ENCODE measurements around the gene CNGA4.
"Not testable (repeated sequence)": the region's sequence is repeated elsewhere in the genome, so short reads cannot be mapped to it uniquely, and the experiment has no call there.

The CNGA4 gene

DNA sequence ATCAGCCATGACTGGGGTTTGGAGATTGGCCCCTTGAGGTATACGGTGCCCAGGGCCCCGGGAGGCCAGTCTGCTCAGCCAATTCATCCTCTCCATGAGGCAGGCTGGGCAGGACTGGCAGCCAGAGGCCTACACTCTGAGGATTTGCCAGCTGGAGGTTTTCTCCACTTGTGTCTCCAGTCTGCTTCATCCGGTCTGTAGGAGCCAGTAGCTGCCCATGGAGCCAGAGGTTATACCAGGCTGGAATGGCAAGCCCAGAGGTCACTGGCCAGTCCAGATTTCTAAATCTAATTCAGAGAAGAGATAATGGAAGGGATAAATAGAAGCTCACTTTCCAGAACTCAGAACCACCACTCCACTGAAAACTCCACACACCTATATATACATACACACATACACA is 14.5 kb upstream of the CNGA4 start:
- DNase-seq (ENCODE audit: low read depth in 2 of 3, low spot score in 2 of 3), result no peak

DNA sequence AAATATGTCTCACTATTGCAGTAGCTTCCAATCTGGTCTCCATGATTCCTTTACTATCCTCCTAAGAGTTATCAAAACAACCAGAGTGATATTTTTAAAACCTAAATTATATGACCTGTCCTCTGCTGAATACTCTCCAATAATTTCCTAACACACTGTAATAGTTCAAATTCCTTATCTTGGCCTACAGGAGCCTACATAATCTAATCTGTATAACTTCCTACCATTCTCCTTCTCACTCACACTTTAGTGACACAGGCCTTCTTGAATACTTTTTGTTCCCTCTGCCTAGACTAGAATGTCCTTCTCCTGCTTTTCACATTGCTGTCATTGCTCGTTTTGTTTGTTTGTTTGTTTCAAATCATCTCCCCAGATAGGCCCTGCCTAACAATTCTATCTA is 13.9 kb upstream of the CNGA4 start:
- no peak for DNase-seq (ENCODE audit: low read depth in 2 of 3, low spot score in 2 of 3)

DNA sequence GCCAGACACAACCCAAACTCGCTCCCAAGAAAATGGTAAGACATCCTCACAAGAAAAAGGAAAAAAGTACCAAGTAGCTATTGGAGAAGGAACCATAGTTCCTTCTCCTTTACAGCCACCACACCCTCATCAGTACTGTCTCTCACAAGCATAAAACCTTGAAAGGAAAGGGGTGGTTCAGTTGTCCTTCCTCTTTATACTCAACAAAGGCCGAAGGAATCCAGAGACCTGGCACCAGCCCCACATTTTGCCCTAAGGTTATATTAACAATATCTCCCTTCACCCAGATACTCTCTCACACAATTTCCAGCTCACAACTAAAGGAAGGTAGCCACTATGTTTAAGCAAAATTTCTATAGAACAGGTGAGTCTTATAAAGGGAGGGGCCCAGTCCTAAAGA is 13.0 kb upstream of the CNGA4 start:
- no peak for DNase-seq (ENCODE audit: low read depth in 2 of 3, low spot score in 2 of 3)

- DNase-seq (ENCODE audit: low read depth in 2 of 3, low spot score in 2 of 3), result no peak
These were observed 10.4 kb upstream of the CNGA4 start for GRCh38 chr11:6228520-6228919.

GRCh38 chr11:6229911-6230310 is 9.0 kb upstream of the CNGA4 start:
- no peak for DNase-seq (ENCODE audit: low read depth in 2 of 3, low spot score in 2 of 3)

GRCh38 chr11:6232899-6233298 is 6.0 kb upstream of the CNGA4 start:
- DNase-seq (ENCODE audit: low read depth in 2 of 3, low spot score in 2 of 3), result no peak

DNA sequence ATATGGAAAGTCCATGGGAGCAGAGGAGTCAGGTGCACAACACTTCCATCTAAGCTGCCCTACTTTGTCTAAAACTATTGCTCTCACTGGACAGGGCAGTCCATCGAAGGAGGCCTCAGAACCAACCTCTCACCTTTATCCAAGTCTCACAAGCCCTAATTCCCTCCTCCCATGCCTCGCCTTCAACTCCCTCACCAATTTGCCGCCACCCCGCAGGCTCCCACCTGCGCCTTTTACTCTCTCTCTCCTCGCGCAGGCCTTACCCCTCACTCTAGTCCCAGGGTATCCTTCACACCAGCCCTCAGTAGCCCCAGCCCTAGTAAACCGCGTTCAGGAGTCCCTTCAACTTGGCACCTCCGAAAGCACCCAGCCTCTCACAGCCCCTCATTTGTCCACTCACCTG is 4.9 kb upstream of the CNGA4 start:
- DNase-seq (ENCODE audit: low read depth in 2 of 3, low spot score in 2 of 3), result no peak

DNA sequence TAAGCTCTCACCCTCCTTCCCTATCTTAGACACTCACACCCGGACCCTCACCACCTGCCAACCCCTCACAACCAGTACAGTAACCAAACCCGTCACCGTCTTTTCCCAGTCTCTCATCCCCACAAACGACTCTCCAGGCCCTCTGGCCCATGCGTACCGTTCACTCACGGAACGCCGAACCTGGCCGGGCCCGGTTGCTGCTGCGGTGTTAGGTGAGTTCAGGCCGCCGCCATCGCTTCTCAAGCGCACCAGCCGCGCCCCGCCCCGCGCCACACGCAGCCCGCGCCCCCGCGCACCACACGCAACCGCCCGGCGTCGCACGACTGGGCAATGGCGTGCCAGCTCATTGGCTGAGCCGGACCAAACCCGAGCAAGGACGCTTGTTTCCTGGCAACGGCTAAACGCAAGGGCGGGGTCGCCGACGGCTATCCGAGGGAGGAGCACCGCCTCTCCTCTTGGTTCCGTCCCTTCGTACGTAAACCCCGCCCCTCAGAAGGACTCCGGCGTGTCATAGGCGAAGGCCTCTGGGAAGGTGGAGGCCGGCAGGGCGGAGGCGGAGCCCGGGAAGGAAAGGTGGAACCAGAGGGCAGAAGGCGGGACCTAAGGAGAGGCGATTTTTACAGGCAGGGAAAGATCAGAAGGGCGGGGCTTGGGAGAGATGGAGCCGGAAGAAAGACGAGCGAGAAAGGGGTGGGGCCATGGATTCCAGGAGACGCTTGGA is 4.3 kb upstream of the CNGA4 start, which contains the start of gene FHIP1B:
Gene FHIP1B (minus strand): TSS at position 250 of the 721 bp plus-strand sequence. CDS start 10,120 bp downstream, outside the sequence.
- peak; percentile 87 to 99 (median 95) for DNase-seq (ENCODE audit: low read depth in 2 of 3, low spot score in 2 of 3)

- no peak for DNase-seq (ENCODE audit: low read depth in 2 of 3, low spot score in 2 of 3)
These were observed 1.6 kb upstream of the CNGA4 start for GRCh38 chr11:6237266-6237665.

- no peak for DNase-seq (ENCODE audit: low read depth in 2 of 3, low spot score in 2 of 3)
These were observed 1.1 kb upstream of the CNGA4 start for GRCh38 chr11:6237761-6238302.

- no peak for DNase-seq (ENCODE audit: low read depth in 2 of 3, low spot score in 2 of 3)
These were observed 1.2 kb downstream of the CNGA4 start for GRCh38 chr11:6240139-6240538.

DNA sequence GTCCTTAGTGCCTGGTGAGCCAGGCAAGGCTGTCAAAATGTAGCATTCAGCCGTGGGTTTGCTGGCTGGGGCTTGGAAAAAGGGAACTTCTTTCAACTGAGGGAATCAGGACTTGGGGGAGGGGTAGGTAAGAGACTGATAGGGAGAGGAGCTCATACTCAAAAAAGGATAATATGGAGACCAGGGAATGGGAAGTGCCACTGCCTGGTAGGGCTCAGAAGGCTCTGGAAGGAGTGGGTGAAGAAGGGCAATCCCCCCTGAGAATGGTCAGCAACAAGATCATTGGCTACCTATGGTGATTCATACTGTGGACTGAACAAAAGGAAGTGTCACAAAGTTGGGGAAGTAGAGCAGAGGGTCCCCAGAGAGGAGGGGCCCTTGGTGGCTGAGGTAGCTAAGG is 1.9 kb downstream of the CNGA4 start:
- DNase-seq (ENCODE audit: low read depth in 2 of 3, low spot score in 2 of 3), result no peak

DNA sequence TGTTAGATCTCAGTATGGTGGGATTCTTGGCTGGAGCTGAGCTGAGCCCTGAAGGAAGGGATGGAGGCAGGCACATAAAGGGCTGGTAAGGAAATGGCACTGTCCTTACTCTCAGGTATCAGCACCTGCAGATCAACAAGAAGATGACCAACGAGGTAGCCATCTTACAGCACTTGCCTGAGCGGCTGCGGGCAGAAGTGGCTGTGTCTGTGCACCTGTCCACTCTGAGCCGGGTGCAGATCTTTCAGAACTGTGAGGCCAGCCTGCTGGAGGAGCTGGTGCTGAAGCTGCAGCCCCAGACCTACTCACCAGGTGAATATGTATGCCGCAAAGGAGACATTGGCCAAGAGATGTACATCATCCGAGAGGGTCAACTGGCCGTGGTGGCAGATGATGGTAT is 2.4 kb downstream of the CNGA4 start:
- no peak for DNase-seq (ENCODE audit: low read depth in 2 of 3, low spot score in 2 of 3)

DNA sequence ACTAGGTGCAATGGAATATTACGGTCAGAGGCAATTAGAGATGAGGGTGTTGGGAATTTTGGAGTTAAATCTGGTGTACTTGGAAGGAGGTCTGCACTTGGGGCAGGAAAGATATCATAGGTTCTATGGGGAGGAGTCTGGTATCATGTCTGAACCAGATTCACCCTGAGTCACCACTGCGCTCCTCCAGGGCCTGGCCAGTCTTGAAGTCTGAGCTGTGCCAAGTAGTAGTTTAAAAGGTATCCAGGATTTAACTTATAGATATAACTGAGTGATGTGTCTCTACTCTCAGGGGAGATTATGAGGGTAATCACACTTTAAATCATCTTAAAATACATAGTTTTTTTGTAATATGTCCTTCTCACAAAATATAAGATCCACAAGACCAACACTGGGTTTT is 6.6 kb downstream of the CNGA4 start:
- DNase-seq (ENCODE audit: low read depth in 2 of 3, low spot score in 2 of 3), result no peak

DNA sequence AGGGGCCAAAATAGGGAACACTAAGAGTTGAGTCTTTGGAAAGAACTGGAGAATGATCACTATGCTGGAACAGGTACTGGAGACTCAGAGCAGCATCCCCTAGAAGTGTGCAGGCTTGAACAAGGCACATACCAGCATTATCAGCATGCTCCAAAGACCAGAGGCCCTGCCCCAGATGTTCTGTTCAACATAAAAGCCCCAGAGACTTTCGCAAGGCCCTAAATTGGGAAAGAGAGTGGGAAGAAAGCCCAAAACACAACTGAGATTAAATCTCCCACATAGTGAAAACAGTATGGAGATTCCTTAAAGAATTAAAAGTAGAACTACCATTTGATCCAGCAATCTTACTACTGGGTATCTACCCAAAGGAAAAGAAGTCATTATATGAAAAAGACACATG is 9.4 kb downstream of the CNGA4 start:
- no peak for DNase-seq (ENCODE audit: low read depth in 2 of 3, low spot score in 2 of 3)

DNA sequence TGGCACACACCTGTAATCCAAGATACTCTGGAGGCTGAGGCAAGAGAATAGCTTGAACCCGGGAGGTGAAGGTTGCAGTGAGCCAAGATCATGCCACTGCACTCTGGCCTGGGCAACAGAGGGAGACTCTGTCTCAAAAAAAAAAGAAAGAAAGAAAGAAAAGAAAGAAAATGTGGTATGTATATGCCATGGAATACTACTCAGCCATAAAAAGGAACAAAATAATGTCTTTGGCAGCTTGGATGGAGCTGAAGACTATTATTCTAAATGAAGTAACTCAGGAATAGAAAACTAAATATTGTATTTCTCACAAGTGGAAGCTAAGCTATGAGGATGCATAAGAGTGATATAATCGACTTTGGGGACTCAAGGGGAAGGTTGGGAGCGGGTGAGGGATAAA is 10.0 kb downstream of the CNGA4 start:
- not testable (repeated sequence) for DNase-seq (ENCODE audit: low read depth in 2 of 3, low spot score in 2 of 3)

DNA sequence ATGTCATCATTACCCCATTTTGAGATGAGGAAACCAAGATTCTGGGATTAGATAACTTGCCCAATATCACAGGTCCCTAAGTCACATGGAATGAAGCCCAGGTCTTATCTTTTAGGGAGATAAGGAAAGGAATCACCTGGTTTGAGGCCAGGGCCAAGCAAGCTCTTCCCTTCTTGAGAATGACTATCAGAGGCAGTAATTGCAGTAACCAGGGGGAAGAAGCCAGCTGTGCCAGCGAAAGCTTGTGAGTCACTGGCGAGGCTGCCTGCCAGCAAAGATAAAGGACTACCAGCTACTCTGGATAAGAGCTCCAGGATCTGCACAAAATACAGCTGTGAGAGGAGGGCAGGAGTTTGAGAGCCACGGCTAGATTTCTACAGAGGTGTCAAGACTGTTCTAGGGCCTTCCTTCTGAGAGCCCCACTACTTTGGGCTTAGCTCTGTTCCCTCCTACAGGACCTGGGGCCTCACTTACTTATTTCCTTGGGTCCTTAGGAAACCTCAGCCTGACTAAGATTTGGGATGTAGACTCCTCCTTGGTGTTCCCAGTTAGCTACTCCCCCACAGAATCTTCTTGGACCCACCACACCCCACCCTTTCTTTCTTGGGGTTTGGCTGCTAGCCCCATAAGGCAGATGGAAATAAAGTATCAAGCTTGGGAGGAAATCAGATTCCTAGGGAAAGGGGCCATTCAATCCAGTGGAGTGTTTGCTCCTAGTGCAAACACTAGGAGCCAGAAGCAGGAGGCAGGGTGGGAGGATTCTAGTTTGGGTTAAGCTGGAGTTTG is 11.1 kb downstream of the CNGA4 start:
- no peak for DNase-seq (ENCODE audit: low read depth in 2 of 3, low spot score in 2 of 3)

GRCh38 chr11:6251120-6251733 is 12.3 kb downstream of the CNGA4 start:
- DNase-seq (ENCODE audit: low read depth in 2 of 3, low spot score in 2 of 3), result peak in 1 of 3 experiments; percentile 28

DNA sequence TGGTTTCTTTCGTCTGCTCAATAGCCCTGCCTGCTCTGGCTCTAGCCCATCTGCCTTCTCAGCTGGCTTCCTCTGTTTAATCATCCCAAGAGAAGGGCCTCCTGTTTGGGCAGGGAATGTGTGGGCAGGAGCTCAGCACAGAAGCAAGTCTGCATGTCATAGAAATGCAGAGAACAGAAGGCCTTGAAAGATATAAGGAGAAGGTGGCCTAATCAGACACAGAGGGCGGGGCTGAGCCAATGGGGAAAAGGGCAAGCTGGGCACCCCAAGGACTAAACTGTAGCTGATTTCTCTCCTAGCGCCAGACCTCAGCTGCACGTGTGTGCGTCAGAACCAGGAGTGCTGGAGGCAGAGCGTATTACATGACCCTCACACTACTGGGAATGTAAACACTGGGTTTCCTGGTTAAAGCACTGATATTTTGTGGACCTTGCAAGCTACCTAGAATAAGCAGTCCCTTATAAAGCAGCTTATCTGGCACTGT is 13.1 kb downstream of the CNGA4 start:
- no peak for DNase-seq (ENCODE audit: low read depth in 2 of 3, low spot score in 2 of 3)

- DNase-seq (ENCODE audit: low read depth in 2 of 3, low spot score in 2 of 3), result no peak
These were observed 14.3 kb downstream of the CNGA4 start for GRCh38 chr11:6253197-6253596.

DNA sequence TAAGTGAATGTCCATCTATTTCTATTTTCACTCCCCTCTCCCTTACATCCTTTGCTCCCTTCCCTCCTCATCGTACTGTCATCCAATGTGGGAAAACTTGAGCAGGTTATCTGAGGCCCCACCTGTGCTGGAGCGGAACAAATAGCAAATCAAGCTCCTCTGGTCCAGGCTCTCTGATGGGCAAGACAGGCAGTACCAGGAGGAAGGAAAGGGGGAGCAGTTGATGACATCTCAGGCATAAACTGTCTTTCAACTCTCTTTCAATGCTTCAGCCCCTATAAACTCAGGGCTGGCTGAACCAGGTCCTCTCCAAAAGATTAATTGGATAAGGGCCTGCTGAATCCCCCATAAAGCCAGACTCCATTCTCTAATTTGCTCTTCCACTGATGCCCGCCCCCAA is 19.3 kb downstream of the CNGA4 start:
- no peak for DNase-seq (ENCODE audit: low read depth in 2 of 3, low spot score in 2 of 3)
